Mesenchymal stem cell (in vitro differentiated cells and primary cell): ENCODE data around the gene TMED10.

ENCODE experiments used
- DNase-seq: peaks from one replicate; pipeline ENCODE4 v3.0.0-alpha.2; 2013
- H2AFZ ChIP-seq: one replicate; pipeline ENCODE4 v1.6.1; 2013; ENCODE audit warnings: low read depth, mild to moderate bottlenecking, control low read depth, inconsistent platforms, low read length, moderate library complexity
- H2AK5ac ChIP-seq: 2 replicates; pipeline ENCODE4 v1.6.1; 2013; ENCODE audit warnings: low read length, moderate library complexity, mild to moderate bottlenecking, inconsistent platforms; ENCODE audit not compliant: severe bottlenecking
- H2BK120ac ChIP-seq: one replicate; pipeline ENCODE4 v1.6.1; 2013; ENCODE audit warnings: low read depth, mild to moderate bottlenecking, inconsistent platforms, low read length, moderate library complexity
- H2BK12ac ChIP-seq, 2 experiments: one replicate each; pipeline ENCODE4 v1.6.1; 2013; ENCODE audit warnings: inconsistent platforms in 2 of 2, low read length in 2 of 2, mild to moderate bottlenecking in 2 of 2, moderate library complexity in 2 of 2, control low read depth in 1 of 2
- H2BK15ac ChIP-seq: one replicate; pipeline ENCODE4 v1.6.1; 2013; ENCODE audit warnings: mild to moderate bottlenecking, low read depth, inconsistent platforms; ENCODE audit not compliant: poor library complexity, severe bottlenecking
- H2BK5ac ChIP-seq: 2 replicates; pipeline ENCODE4 v1.6.1; 2013; ENCODE audit warnings: low read depth, mild to moderate bottlenecking, low read length, control low read depth, inconsistent platforms; ENCODE audit not compliant: poor library complexity, severe bottlenecking
- H3K14ac ChIP-seq, 2 experiments: one replicate each; pipeline ENCODE4 v1.6.1; 2013; ENCODE audit warnings: inconsistent platforms in 2 of 2, low read length in 2 of 2, control low read depth in 1 of 2, mild to moderate bottlenecking in 1 of 2, moderate library complexity in 1 of 2
- H3K18ac ChIP-seq, 2 experiments: one replicate each; pipeline ENCODE4 v1.6.1; 2013; ENCODE audit warnings: inconsistent platforms in 2 of 2, low read length in 2 of 2, control low read depth in 1 of 2, low read depth in 1 of 2, mild to moderate bottlenecking in 1 of 2
- H3K23ac ChIP-seq, 2 experiments: one replicate each; pipeline ENCODE4 v1.6.1; 2013; ENCODE audit warnings: inconsistent platforms in 2 of 2, low read length in 2 of 2, mild to moderate bottlenecking in 2 of 2, moderate library complexity in 2 of 2, control low read depth in 1 of 2
- H3K27ac ChIP-seq: 2 replicates; pipeline ENCODE4 v1.5.1; 2013; ENCODE audit warnings: mild to moderate bottlenecking, moderate library complexity, low read length, control low read depth, inconsistent platforms; ENCODE audit not compliant: poor library complexity, severe bottlenecking
- H3K27me3 ChIP-seq, 2 experiments: 2 replicates each; pipeline versions ENCODE4 v1.6.1 to v1.7.0; 2013; ENCODE audit warnings: low read length in 2 of 2, mild to moderate bottlenecking in 2 of 2, moderate library complexity in 2 of 2, control low read depth in 1 of 2, inconsistent platforms in 1 of 2; ENCODE audit not compliant: control insufficient read depth in 1 of 2, insufficient read depth in 1 of 2
- H3K36me3 ChIP-seq, 2 experiments: 2 replicates each; pipeline versions ENCODE4 v1.6.1 to v1.7.0; 2013; ENCODE audit warnings: low read length in 2 of 2, control low read depth in 1 of 2, inconsistent platforms in 1 of 2, low read depth in 1 of 2, mild to moderate bottlenecking in 1 of 2; ENCODE audit not compliant: insufficient read depth in 2 of 2, control insufficient read depth in 1 of 2
- H3K4ac ChIP-seq, 2 experiments: one replicate each; pipeline ENCODE4 v1.6.1; 2013; ENCODE audit warnings: inconsistent platforms in 2 of 2, low read length in 2 of 2, mild to moderate bottlenecking in 2 of 2, moderate library complexity in 2 of 2, control low read depth in 1 of 2, low read depth in 1 of 2
- H3K4me1 ChIP-seq: 2 replicates; pipeline ENCODE4 v1.6.1; 2013; ENCODE audit warnings: low read depth, low read length, control low read depth; ENCODE audit not compliant: control insufficient read depth, insufficient read depth
- H3K4me2 ChIP-seq: 2 replicates; pipeline ENCODE4 v1.6.1; 2013; ENCODE audit warnings: low read length, mild to moderate bottlenecking, inconsistent platforms; ENCODE audit not compliant: poor library complexity, severe bottlenecking
- H3K4me3 ChIP-seq, 2 experiments: 2 replicates each; pipeline versions ENCODE4 v1.5.1 to v1.7.0; 2013; ENCODE audit warnings: low read length in 2 of 2, mild to moderate bottlenecking in 2 of 2, control low read depth in 1 of 2, low read depth in 1 of 2; ENCODE audit not compliant: insufficient read depth in 1 of 2
- H3K79me1 ChIP-seq: replicated peaks from 2 replicates; pipeline ENCODE4 v1.6.1; 2013; ENCODE audit warnings: mild to moderate bottlenecking, control low read depth, low read length, inconsistent platforms; ENCODE audit not compliant: poor library complexity, severe bottlenecking
- H3K9ac ChIP-seq: 2 replicates; pipeline ENCODE4 v1.7.0; 2013; ENCODE audit warnings: mild to moderate bottlenecking, low read length, moderate library complexity
- H3K9me3 ChIP-seq: 2 replicates; pipeline ENCODE4 v1.7.0; 2013; ENCODE audit warnings: mild to moderate bottlenecking, low read length; ENCODE audit not compliant: control insufficient read depth
- H4K8ac ChIP-seq: one replicate; pipeline ENCODE4 v1.6.1; 2013; ENCODE audit warnings: inconsistent platforms, mild to moderate bottlenecking, low read length, moderate library complexity
- H4K91ac ChIP-seq: one replicate; pipeline ENCODE4 v1.6.1; 2013; ENCODE audit warnings: mild to moderate bottlenecking, low read length, inconsistent platforms
- WGBS: methylation state at CpG from one replicate; pipeline ENCODE4 v1.1.7; 2013; ENCODE audit warnings: mixed read lengths; 5-methylcytosine and 5-hydroxymethylcytosine counted together

Gene TMED10

DNA sequence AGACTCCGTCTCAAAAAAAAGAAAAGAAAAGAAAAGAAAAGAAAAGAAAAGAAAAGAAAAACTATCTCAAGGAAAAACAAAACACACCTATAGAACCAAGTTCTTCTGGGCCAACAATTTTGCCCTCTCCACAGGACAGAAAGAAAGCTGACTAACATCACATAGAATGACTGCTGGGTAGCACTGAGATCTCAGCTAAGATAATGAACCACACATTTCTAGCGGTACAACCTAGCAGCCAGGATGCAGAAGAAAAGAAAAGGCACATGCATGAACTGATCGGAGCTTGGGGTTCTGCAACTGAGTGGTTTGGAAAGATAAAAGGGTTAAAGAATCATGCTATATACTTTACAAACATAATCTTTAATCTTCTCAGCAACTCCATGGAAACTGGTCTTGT is 19.5 kb downstream of the TMED10 start:
- Histone ChIP-seq H3K23ac (no peak overlapping the region), H2BK5ac (no peak overlapping the region), H3K36me3 (peaks cover 3 to 4% of the 10 kb centered on the region in 2 experiments), H2BK15ac (no peak overlapping the region), H4K91ac (no peak overlapping the region), H3K14ac (no peak overlapping the region), H3K4me2 (no peak overlapping the region), H4K8ac (no peak overlapping the region), H2AK5ac (no peak overlapping the region), H2AFZ (no peak overlapping the region), H3K27me3 (no peaks in the 10 kb centered on the region), H3K4ac (no peak overlapping the region), H3K4me1 (no peaks in the 10 kb centered on the region), H3K27ac (no peak overlapping the region), H3K79me1 (peaks cover 6% of the 10 kb centered on the region), H3K18ac (no peak overlapping the region), H2BK12ac (no peak overlapping the region), H3K4me3 (no peak overlapping the region), H3K9me3 (no peaks in the 10 kb centered on the region), H3K9ac (no peak overlapping the region), H2BK120ac (no peak overlapping the region)
- DNase-seq: no peak
- WGBS: no CpG with 5 or more reads among the region's 3 CpGs

- H3K4me2 ChIP-seq: no peak overlapping the region
- H2BK15ac ChIP-seq: no peak overlapping the region
- H3K9ac ChIP-seq: no peak overlapping the region
- H3K79me1 ChIP-seq: peaks cover 5% of the 10 kb centered on the region
- H3K27me3 ChIP-seq: no peaks in the 10 kb centered on the region
- no peak overlapping the region for H2BK5ac ChIP-seq
- no peaks in the 10 kb centered on the region for H3K4me1 ChIP-seq
- no peak overlapping the region for H3K23ac ChIP-seq
- WGBS: 100% methylated on average over 1 of the region's 1 CpG
- no peak overlapping the region for H2AK5ac ChIP-seq
- no peak overlapping the region for H3K18ac ChIP-seq
- no peak overlapping the region for H3K14ac ChIP-seq
- peaks cover 3 to 12% of the 10 kb centered on the region in 2 experiments for H3K36me3 ChIP-seq
- no peak overlapping the region for H2BK12ac ChIP-seq
- no peak overlapping the region for H3K27ac ChIP-seq
- no peak overlapping the region for H3K4me3 ChIP-seq
- no peak for DNase-seq
- H2BK120ac ChIP-seq: no peak overlapping the region
- H2AFZ ChIP-seq: no peak overlapping the region
- H3K9me3 ChIP-seq: no peaks in the 10 kb centered on the region
- no peak overlapping the region for H3K4ac ChIP-seq
- H4K91ac ChIP-seq: no peak overlapping the region
- no peak overlapping the region for H4K8ac ChIP-seq
Observed at GRCh38 chr14:75156111-75156510, 20.3 kb downstream of the TMED10 start.

- H3K79me1 ChIP-seq: peaks cover 6% of the 10 kb centered on the region
- no peak overlapping the region for H4K91ac ChIP-seq
- H3K4me2 ChIP-seq: no peak overlapping the region
- no peak overlapping the region for H2AK5ac ChIP-seq
- H3K27me3 ChIP-seq: no peaks in the 10 kb centered on the region
- peaks cover 3 to 19% of the 10 kb centered on the region in 2 experiments for H3K36me3 ChIP-seq
- no peak overlapping the region for H3K4me3 ChIP-seq
- no peak overlapping the region for H2AFZ ChIP-seq
- H3K4me1 ChIP-seq: no peaks in the 10 kb centered on the region
- WGBS: 100% methylated on average over 3 of the region's 3 CpGs
- no peak overlapping the region for H4K8ac ChIP-seq
- H2BK12ac ChIP-seq: no peak overlapping the region
- no peak for DNase-seq
- no peak overlapping the region for H3K23ac ChIP-seq
- H3K4ac ChIP-seq: no peak overlapping the region
- no peak overlapping the region for H3K27ac ChIP-seq
- no peak overlapping the region for H3K14ac ChIP-seq
- H3K9ac ChIP-seq: no peak overlapping the region
- no peak overlapping the region for H2BK15ac ChIP-seq
- H2BK120ac ChIP-seq: no peak overlapping the region
- H3K9me3 ChIP-seq: no peaks in the 10 kb centered on the region
- H3K18ac ChIP-seq: no peak overlapping the region
- no peak overlapping the region for H2BK5ac ChIP-seq
Observed at GRCh38 chr14:75155169-75155568, 21.2 kb downstream of the TMED10 start.

GRCh38 chr14:75153295-75153694 is 23.1 kb downstream of the TMED10 start:
- DNase-seq: no peak
- H3K4me2 ChIP-seq: no peak overlapping the region
- H2BK5ac ChIP-seq: no peak overlapping the region
- no peak overlapping the region for H3K27ac ChIP-seq
- H3K79me1 ChIP-seq: peaks cover 8% of the 10 kb centered on the region
- H4K91ac ChIP-seq: no peak overlapping the region
- no peak overlapping the region for H4K8ac ChIP-seq
- peaks cover 8 to 36% of the 10 kb centered on the region in 2 experiments for H3K36me3 ChIP-seq
- H3K4me3 ChIP-seq: no peak overlapping the region
- H2AFZ ChIP-seq: no peak overlapping the region
- no peak overlapping the region for H3K14ac ChIP-seq
- no peak overlapping the region for H3K4ac ChIP-seq
- H3K23ac ChIP-seq: no peak overlapping the region
- no peaks in the 10 kb centered on the region for H3K4me1 ChIP-seq
- H3K9ac ChIP-seq: no peak overlapping the region
- H2AK5ac ChIP-seq: no peak overlapping the region
- H2BK12ac ChIP-seq: no peak overlapping the region
- no peak overlapping the region for H2BK120ac ChIP-seq
- no peaks in the 10 kb centered on the region for H3K27me3 ChIP-seq
- no peaks in the 10 kb centered on the region for H3K9me3 ChIP-seq
- WGBS: no CpG with 5 or more reads among the region's 1 CpG
- no peak overlapping the region for H2BK15ac ChIP-seq
- no peak overlapping the region for H3K18ac ChIP-seq
